ENCODE results near the gene HERC4. TPM values are rescaled to one million over a fixed set of nuclear protein-coding genes. Genes with fewer than 3 reads are reported as not detected.
"Not testable (repeated sequence)": the region's sequence is repeated elsewhere in the genome, so short reads cannot be mapped to it uniquely, and the experiment has no call there.

The HERC4 gene
- total RNA-seq, 3 donors from 2014 or later, result 54.1 to 72.2 (median 62.3) TPM

DNA sequence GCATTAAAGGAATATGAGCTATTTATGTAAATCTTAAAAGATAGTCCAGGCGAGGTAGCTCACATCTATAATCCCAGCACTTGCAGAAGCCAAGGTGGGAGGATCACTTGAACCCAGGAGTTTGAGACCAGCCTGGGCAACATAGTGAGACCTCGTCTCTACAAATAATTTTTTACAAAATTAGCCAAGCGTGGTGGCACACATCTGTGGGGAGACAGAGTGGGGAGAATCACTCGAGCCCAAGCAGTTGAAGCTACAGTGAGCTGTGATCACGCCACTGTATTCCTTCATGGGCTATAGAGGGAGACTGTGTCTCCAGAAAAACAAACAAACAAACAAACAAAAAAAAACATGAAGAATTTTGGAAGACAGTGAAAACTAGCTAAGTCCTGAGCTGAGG lies 28.4 kb downstream of the HERC4 start:
- ATAC-seq, result no peak
- no peak for DNase-seq
- Histone ChIP-seq H3K4me1 (ENCODE audit: low read depth) (no peaks in the 10 kb centered on the region), H3K36me3 (ENCODE audit: low read depth) (no peaks in the 10 kb centered on the region), H3K9me3 (no peaks in the 10 kb centered on the region), H3K4me3 (no peak overlapping the region)
- intact Hi-C loops (cut with DNase I, micrococcal nuclease), result no loop called here
- TF ChIP-seq, protein P1, sequence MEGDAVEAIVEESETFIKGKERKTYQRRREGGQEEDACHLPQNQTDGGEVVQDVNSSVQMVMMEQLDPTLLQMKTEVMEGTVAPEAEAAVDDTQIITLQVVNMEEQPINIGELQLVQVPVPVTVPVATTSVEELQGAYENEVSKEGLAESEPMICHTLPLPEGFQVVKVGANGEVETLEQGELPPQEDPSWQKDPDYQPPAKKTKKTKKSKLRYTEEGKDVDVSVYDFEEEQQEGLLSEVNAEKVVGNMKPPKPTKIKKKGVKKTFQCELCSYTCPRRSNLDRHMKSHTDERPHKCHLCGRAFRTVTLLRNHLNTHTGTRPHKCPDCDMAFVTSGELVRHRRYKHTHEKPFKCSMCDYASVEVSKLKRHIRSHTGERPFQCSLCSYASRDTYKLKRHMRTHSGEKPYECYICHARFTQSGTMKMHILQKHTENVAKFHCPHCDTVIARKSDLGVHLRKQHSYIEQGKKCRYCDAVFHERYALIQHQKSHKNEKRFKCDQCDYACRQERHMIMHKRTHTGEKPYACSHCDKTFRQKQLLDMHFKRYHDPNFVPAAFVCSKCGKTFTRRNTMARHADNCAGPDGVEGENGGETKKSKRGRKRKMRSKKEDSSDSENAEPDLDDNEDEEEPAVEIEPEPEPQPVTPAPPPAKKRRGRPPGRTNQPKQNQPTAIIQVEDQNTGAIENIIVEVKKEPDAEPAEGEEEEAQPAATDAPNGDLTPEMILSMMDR (IDR thresholded peaks at IDR 0.05), result no peak

DNA sequence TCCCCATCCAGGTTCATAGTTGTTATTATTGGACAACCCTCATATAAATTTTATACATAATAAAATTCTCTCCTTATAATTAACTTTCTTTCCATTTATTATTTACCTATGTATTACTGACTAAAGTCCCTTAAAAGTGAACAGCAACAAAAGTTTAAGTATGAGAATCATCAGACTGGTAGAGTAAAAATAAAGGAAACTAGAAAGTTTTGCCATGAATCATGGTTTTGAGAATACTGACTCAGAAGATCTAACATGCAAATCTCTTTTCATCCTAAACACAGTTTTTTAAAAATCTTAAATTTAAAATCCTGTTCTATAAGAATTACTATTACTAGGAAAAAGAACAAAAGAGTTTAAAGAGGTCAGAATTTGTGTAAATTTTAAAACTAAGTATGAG lies 32.1 kb downstream of the HERC4 start:
- DNase-seq (no peak), ATAC-seq (no peak)
- Histone ChIP-seq H3K36me3 (ENCODE audit: low read depth) (no peaks in the 10 kb centered on the region), H3K4me1 (ENCODE audit: low read depth) (no peaks in the 10 kb centered on the region), H3K4me3 (no peak overlapping the region), H3K9me3 (no peaks in the 10 kb centered on the region)
- TF ChIP-seq, protein P1 (IDR thresholded peaks at IDR 0.05), result no peak
- intact Hi-C loops (cut with DNase I, micrococcal nuclease), result no loop called here

DNA sequence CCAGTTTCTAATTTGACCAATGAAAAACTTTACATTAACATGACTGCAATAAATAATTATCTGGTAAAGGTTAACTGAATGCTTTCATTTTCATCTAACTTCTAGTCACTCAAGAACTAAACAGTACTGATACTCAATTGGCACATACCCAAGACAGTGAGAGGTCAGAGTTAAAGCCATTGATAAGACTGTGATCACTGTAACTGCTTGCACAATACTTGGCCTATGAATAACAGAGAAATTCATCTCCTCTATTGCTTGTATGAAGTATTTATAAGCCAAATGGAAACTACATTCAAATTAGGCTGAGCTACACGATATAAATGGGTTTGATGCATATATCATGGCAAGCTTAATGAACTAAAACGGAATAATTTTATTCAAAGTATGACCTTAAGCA lies 43.0 kb downstream of the HERC4 start:
- ATAC-seq, result no peak
- TF ChIP-seq, protein P1 (IDR thresholded peaks at IDR 0.05), result no peak

DNA sequence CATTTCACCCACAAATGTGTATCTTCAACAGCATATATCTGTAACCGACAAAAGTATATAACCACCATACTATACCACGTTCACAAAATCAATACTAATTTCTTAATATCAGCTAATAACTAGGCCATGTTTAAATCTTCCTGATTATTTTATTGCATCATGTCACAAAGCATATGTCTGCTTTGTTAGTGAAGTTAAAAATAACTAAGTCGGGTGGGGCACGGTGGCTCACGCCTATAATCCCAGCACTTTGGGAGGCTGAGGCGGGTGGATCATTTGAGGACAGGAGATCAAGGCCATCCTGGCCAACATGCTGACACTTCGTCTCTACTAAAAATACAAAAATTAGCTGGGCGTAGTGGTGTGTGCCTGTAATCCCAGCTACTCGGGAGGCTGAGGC lies 47.7 kb downstream of the HERC4 start:
- H3K4me3 ChIP-seq, result no peak overlapping the region
- DNase-seq (no peak), ATAC-seq (no peak)
- H3K36me3 ChIP-seq (ENCODE audit: low read depth), result no peaks in the 10 kb centered on the region
- no peaks in the 10 kb centered on the region for H3K9me3 ChIP-seq
- intact Hi-C loops (cut with DNase I, micrococcal nuclease), result no loop called here
- TF ChIP-seq, protein P1 (IDR thresholded peaks at IDR 0.05), result no peak
- no peaks in the 10 kb centered on the region for H3K4me1 ChIP-seq (ENCODE audit: low read depth)

More for the DNA sequence above, 43.0 kb downstream of the HERC4 start:
- H3K9me3 ChIP-seq, result no peaks in the 10 kb centered on the region
- H3K4me3 ChIP-seq, result no peak overlapping the region
- H3K36me3 ChIP-seq (ENCODE audit: low read depth), result no peaks in the 10 kb centered on the region
- intact Hi-C loops (cut with DNase I, micrococcal nuclease), result no loop called here
- H3K4me1 ChIP-seq (ENCODE audit: low read depth), result no peaks in the 10 kb centered on the region
- DNase-seq, result no peak

DNA sequence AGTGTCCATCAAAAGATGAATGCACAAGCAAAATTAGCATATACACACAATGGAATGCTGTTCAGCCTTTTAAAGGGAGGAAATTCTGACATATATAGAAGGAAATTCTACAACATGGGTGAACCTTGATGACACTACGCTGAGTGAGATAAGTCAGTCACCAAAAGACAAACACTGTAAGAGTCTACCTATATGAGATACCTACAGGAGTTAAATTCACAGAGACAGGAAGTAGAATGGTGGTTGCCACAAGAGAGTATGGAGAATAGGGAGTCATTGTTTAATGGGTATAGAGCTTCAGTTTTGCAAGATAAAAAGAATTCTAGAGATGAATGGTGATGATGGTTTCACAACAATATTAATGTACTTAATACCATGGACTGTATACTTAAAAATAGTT lies 51.8 kb downstream of the HERC4 start:
- TF ChIP-seq, protein P1 (IDR thresholded peaks at IDR 0.05), result no peak
- Histone ChIP-seq H3K4me3 (no peak overlapping the region), H3K9me3 (peaks cover 2% of the 10 kb centered on the region), H3K4me1 (ENCODE audit: low read depth) (no peaks in the 10 kb centered on the region), H3K36me3 (ENCODE audit: low read depth) (no peaks in the 10 kb centered on the region)
- no peak for ATAC-seq
- DNase-seq, result no peak
- intact Hi-C loops (cut with DNase I, micrococcal nuclease), result no loop called here

DNA sequence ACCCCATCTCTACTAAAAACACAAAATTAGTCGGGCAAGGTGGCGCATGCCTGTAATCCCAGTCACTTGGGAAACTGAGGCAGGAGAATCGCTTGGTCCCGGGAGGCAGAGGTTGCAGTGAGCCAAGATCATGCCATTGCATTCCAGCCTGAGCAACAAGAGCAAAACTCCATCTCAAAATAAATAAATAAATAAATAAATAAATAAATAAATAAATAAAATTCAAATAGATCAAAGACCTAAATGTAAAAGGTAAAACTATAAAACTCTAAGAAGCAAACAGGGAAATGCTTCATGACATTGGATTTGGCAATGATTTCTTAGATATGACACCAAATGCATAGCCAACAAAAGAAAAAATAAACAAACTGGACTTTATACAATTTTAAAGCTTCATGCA lies 52.8 kb downstream of the HERC4 start:
- H3K9me3 ChIP-seq; H3K36me3 ChIP-seq (ENCODE audit: low read depth); ATAC-seq; DNase-seq; H3K4me3 ChIP-seq; intact Hi-C loops (cut with DNase I, micrococcal nuclease); H3K4me1 ChIP-seq (ENCODE audit: low read depth): not testable (repeated sequence)

DNA sequence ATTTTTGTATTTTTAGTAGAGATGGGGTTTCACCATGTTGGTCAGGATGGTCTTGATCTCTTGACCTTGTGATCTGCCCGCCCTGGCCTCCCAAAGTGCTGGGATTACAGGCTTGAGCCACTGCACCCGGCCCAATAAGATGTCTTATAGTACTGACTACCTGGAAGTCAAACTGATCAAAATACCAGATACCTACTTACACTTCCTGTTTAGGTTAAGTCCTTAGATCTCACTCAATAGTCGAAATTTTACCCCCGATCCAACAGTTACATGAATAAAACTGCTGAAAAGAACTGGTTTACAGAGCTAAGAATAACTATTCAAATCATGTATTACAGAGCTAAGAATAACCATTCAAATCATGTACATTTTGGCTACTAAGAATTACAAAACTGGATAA lies 58.6 kb downstream of the HERC4 start:
- intact Hi-C loops (cut with DNase I, micrococcal nuclease), result not testable (repeated sequence)

More for the DNA sequence above, 58.6 kb downstream of the HERC4 start:
- H3K36me3 ChIP-seq (ENCODE audit: low read depth); H3K4me1 ChIP-seq (ENCODE audit: low read depth); DNase-seq; ATAC-seq; H3K9me3 ChIP-seq; H3K4me3 ChIP-seq: not testable (repeated sequence)
